ENCODE results near the gene NETO1.

DNA sequence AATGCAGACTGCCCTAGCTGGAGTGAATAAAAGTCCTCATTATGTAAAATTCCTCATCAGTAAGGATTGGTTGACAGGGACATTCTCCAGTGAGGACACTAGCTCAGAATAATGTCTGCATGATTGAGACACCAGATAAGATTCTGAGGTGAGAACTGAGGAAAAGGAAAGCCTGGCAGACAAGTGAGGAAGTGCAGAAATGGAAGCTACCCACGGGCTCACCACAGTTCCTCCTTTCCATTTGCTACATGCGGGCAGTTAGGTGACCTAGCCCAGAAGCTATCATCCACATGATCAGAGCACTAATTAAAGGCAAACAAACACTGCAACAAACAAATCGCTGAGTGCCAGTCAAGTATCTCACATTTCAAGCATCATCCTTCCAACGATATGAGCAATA lies 27.7 kb downstream of the NETO1 start:
- TF ChIP-seq, protein P1, sequence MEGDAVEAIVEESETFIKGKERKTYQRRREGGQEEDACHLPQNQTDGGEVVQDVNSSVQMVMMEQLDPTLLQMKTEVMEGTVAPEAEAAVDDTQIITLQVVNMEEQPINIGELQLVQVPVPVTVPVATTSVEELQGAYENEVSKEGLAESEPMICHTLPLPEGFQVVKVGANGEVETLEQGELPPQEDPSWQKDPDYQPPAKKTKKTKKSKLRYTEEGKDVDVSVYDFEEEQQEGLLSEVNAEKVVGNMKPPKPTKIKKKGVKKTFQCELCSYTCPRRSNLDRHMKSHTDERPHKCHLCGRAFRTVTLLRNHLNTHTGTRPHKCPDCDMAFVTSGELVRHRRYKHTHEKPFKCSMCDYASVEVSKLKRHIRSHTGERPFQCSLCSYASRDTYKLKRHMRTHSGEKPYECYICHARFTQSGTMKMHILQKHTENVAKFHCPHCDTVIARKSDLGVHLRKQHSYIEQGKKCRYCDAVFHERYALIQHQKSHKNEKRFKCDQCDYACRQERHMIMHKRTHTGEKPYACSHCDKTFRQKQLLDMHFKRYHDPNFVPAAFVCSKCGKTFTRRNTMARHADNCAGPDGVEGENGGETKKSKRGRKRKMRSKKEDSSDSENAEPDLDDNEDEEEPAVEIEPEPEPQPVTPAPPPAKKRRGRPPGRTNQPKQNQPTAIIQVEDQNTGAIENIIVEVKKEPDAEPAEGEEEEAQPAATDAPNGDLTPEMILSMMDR (IDR thresholded peaks at IDR 0.05): no peak
- TF ChIP-seq, protein P2, sequence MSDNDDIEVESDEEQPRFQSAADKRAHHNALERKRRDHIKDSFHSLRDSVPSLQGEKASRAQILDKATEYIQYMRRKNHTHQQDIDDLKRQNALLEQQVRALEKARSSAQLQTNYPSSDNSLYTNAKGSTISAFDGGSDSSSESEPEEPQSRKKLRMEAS (IDR thresholded peaks at IDR 0.05; ENCODE audit: low read depth): no peak
- TF ChIP-seq POLR2AphosphoS5 (IDR thresholded peaks at IDR 0.05; ENCODE audit: low read depth, low read length) (no peak), RAD21 (IDR thresholded peaks at IDR 0.05; ENCODE audit: low read length) (no peak), TAF1 (IDR thresholded peaks at IDR 0.05; ENCODE audit: borderline replicate concordance, low read depth, low read length) (no peak)
- TF ChIP-seq, protein P3, sequence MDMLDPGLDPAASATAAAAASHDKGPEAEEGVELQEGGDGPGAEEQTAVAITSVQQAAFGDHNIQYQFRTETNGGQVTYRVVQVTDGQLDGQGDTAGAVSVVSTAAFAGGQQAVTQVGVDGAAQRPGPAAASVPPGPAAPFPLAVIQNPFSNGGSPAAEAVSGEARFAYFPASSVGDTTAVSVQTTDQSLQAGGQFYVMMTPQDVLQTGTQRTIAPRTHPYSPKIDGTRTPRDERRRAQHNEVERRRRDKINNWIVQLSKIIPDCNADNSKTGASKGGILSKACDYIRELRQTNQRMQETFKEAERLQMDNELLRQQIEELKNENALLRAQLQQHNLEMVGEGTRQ (IDR thresholded peaks at IDR 0.05; ENCODE audit: borderline replicate concordance, low read depth, low read length): no peak
